Stimulated activated naive CD8-positive, alpha-beta T cell treated with anti-CD3 and anti-CD28 coated beads, Interleukin-15, amount 100 ng/mL, for 72 hours (primary cell): ENCODE data around the gene ZBTB1.
A peak's percentile ranks its signal among the peaks of the same experiment; 100 is the strongest.

Experiments used
- ATAC-seq: fragments of 150-1000 bp; cut with Tn5 transposase; 2 replicates; pipeline ENCODE4 v1.10.0; 2021; ENCODE audit warnings: mild to moderate bottlenecking, moderate library complexity
- DNase-seq, 2 donors: peaks; one replicate each; pipeline ENCODE4 v3.0.0; 2021 to 2022
- H3K27ac Mint-ChIP-seq, 2 donors: one replicate each; pipeline ENCODE4 v1.8.0; 2022; ENCODE audit warnings: mild to moderate bottlenecking in 2 of 2, mixed read lengths in 2 of 2, moderate library complexity in 2 of 2
- H3K27me3 Mint-ChIP-seq: one replicate; pipeline ENCODE4 v1.8.0; 2022; ENCODE audit warnings: mixed read lengths
- H3K4me1 Mint-ChIP-seq: one replicate; pipeline ENCODE4 v1.8.0; 2022; ENCODE audit warnings: mild to moderate bottlenecking, mixed read lengths
- H3K4me3 Mint-ChIP-seq, 2 donors: one replicate each; pipeline ENCODE4 v1.8.0; 2022; ENCODE audit warnings: mild to moderate bottlenecking in 2 of 2, mixed read lengths in 2 of 2, moderate library complexity in 1 of 2
- H3K9me3 Mint-ChIP-seq, 2 donors: one replicate each; pipeline ENCODE4 v1.8.0; 2022; ENCODE audit warnings: mixed read lengths in 2 of 2

The ZBTB1 gene, protein sequence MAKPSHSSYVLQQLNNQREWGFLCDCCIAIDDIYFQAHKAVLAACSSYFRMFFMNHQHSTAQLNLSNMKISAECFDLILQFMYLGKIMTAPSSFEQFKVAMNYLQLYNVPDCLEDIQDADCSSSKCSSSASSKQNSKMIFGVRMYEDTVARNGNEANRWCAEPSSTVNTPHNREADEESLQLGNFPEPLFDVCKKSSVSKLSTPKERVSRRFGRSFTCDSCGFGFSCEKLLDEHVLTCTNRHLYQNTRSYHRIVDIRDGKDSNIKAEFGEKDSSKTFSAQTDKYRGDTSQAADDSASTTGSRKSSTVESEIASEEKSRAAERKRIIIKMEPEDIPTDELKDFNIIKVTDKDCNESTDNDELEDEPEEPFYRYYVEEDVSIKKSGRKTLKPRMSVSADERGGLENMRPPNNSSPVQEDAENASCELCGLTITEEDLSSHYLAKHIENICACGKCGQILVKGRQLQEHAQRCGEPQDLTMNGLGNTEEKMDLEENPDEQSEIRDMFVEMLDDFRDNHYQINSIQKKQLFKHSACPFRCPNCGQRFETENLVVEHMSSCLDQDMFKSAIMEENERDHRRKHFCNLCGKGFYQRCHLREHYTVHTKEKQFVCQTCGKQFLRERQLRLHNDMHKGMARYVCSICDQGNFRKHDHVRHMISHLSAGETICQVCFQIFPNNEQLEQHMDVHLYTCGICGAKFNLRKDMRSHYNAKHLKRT

DNA sequence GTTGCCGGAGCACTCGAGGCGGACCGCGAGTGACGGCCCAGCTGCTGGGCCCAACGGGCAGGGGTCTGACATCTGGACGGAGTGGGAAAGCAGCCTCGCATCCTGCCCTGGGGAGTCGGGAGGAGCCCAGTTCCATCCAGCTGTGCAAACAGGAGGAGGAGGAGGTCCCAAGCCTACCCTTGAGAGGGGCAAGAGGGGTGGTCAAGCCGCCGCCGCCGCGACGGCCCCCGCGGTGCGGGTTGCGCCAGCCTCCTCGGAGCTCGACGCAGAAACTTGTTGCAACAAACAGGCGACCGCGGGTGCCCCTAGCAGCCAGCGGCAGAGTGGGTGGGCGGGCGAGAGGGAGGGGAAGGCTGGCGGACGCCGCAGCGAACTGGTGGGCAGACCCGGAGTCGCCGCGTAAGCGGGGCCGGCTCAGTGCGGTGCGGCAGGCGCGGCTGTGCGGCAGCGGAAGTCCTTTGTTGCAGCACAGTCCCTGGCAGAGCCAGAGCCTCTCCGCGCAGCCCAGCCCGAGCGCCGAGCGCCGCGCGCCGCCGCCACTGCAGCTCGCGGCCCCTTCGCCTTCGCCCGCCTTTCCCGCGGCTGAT is at the start of gene ZBTB1:
Gene ZBTB1 (plus strand): TSS at position 461 of the 587 bp plus-strand sequence. CDS start 16,735 bp downstream, outside the sequence.
- H3K9me3 Mint-ChIP-seq = no peaks in the 10 kb centered on the region
- no peaks in the 10 kb centered on the region for H3K27me3 Mint-ChIP-seq
- peak; percentile 92 to 94 for DNase-seq
- peaks cover 53% of the 10 kb centered on the region for H3K4me1 Mint-ChIP-seq
- H3K4me3 Mint-ChIP-seq = peak within 1 kb of the TSS; percentile 90
- H3K27ac Mint-ChIP-seq = peak within 1 kb of the TSS; percentile 99 to 100
- ATAC-seq = peak; percentile 73

DNA sequence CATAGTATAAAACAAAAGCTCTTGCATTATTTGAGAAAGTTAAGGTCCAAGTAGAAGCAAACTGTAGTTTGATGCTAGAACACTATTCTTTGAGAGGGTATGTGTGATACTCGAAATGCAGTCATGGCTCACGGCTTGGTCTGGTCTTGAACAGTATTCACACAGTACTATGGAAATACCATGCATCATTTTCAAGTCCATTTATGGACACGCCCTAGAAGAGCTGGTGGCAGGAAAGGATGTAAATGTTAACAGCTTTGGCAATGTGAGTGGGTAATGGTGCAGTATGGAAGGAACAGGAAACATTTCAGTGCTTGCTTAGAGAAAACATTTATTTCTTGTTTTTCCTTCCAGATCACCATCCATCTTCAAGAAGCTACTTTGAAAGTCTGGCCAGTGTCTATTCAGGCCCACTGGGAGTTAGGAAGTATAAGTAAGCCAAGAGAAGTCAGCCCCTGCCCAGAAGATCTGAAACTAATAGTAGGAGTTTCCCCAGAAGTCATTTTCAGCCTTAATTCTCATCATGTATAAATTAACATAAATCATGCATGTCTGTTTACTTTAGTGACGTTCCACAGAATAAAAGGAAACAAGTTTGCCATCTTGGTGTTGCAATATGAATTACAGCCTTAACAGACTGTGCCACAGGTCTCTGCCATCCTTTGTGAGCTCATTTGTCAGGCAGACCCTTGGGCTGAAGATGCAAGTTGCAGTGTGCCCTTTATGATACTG is 45.0 kb upstream of the ZBTB1 start:
- Mint-ChIP-seq H3K27ac (peak overlapping the region in 1 of 2 donors; percentile 93), H3K9me3 (no peaks in the 10 kb centered on the region), H3K27me3 (no peaks in the 10 kb centered on the region), H3K4me3 (no peak overlapping the region), H3K4me1 (peaks cover 20% of the 10 kb centered on the region)
- DNase-seq (no peak), ATAC-seq (no peak)

DNA sequence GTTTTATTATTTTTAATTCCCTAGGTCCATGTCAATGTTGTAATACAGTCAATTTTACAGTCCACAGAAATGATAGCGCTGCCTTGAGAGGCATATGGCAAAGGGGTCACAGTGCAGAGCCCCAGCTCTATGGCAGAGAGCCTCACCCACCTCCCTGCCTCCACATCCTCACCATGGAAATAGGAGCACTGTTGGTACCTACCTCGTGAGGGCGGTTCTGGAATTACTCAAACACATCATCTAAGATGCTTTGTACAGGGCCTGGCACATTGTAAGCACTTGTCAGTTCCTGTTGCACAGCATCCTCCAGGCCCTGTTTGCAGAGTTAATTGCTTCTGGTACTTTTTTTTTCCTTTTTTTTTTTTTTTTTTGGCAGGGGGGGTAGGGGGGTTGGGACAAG is 43.3 kb upstream of the ZBTB1 start:
- H3K27ac Mint-ChIP-seq = no peak overlapping the region
- H3K27me3 Mint-ChIP-seq = no peaks in the 10 kb centered on the region
- no peak overlapping the region for H3K4me3 Mint-ChIP-seq
- peaks cover 30% of the 10 kb centered on the region for H3K4me1 Mint-ChIP-seq
- DNase-seq (no peak), ATAC-seq (no peak)
- no peaks in the 10 kb centered on the region for H3K9me3 Mint-ChIP-seq

DNA sequence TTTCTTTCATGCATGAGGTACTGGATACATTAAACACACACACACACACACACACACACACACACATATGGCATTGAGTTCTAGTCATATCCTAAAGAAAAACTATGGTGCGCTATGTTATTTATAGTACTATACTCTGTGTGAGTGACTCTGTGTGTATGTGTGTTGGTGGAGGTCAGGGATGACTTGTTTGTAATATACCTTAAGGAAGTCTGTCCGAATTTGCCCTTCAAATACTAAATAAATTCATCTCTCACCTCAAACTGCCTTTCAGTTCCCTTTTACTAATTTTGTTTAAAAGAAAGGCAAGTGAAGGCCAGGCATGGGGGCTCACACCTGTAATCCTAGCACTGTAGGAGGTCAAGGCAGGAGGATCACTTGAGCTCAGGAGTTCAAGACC is 41.4 kb upstream of the ZBTB1 start:
- Mint-ChIP-seq H3K4me3 (no peak overlapping the region), H3K4me1 (peaks cover 45% of the 10 kb centered on the region), H3K9me3 (no peaks in the 10 kb centered on the region), H3K27ac (no peak overlapping the region), H3K27me3 (no peaks in the 10 kb centered on the region)
- no peak for ATAC-seq
- no peak for DNase-seq

DNA sequence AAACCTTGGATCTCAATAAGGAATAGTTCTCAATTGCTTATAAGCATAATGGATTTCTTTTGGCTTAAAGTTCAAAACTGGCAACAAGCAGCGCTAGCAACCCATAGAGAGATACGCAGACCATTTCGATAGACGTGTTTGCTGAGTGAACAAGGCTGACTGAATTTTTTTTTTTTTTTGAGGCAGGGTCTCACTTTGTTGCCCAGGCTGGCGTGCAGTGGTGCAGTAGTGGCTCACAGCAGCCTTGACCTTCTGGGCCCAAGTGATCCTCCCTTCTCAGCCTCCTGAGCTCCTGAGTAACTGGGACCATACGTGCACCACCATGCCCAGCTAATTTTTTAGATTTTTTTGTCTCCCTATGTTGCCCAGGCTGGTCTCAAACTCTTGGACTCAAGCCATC is 40.7 kb upstream of the ZBTB1 start:
- Mint-ChIP-seq H3K4me3 (no peak overlapping the region), H3K27me3 (no peaks in the 10 kb centered on the region), H3K9me3 (no peaks in the 10 kb centered on the region), H3K27ac (no peak overlapping the region), H3K4me1 (peaks cover 51% of the 10 kb centered on the region)
- no peak for ATAC-seq
- no peak for DNase-seq

DNA sequence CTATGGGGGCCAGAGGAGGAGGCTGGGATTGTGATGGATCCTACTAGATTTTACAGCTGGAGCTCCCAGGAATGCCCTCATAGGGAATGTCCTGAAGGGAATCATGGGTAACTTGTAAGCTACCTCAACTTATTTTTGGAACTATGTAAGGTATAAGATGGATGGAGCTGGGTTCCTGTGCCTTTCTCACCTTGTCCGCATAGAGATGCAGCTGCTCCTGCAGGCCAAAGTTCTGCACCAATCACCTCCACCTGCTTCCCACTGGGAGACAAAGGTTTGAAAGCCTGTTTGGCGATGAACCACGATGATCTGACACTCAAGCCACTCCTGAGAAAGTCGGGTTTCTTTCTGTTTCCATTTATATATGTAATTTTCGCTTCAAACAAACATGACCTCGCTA is 39.9 kb upstream of the ZBTB1 start:
- peak overlapping the region; percentile 85 to 92 for H3K4me3 Mint-ChIP-seq
- ATAC-seq = no peak
- H3K4me1 Mint-ChIP-seq = peaks cover 52% of the 10 kb centered on the region
- no peaks in the 10 kb centered on the region for H3K9me3 Mint-ChIP-seq
- peak overlapping the region; percentile 87 to 88 for H3K27ac Mint-ChIP-seq
- H3K27me3 Mint-ChIP-seq = no peaks in the 10 kb centered on the region
- DNase-seq = no peak

DNA sequence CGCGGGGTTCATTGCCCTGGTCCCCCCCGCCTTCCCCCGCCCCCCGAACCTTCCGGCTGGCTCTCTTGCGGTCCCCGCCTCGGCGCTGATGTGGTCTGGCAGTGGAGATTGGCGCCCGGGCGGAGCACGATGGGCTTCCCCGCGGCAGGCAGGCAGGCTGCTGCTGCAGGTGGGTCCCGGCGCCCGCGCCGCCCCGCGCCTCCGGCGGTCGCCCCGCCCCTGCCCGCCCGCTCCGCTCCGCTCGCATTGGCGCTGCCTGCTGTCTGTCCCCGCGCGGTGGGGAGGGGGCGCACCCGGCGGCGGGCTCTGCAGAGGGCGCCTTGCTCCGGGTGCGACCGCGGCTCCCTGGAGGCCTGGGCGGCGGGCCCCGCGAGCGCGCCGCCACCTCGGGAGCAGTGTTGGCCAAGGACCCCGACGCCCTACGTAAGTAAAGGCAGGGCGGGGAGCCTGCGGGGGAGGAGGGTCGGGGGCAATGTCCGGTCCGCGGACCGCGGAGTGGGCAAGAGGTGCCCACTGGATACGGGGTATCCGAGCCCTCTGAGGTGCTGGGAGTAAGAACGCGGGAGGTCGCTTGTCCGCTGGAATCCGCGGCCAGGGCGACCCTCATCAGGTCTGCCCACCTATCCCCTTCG is 39.3 kb upstream of the ZBTB1 start, which contains the start of gene AKAP5:
Gene AKAP5 (plus strand): TSS at position 309 of the 632 bp plus-strand sequence. CDS start 2,896 bp downstream, outside the sequence.
- peak; percentile 89 for ATAC-seq
- Mint-ChIP-seq H3K4me1 (peaks cover 50% of the 10 kb centered on the region), H3K27me3 (no peaks in the 10 kb centered on the region), H3K9me3 (no peaks in the 10 kb centered on the region), H3K27ac (peak within 1 kb of the TSS; percentile 88 to 93), H3K4me3 (peak within 1 kb of the TSS; percentile 85 to 92)
- peak; percentile 59 to 65 for DNase-seq

DNA sequence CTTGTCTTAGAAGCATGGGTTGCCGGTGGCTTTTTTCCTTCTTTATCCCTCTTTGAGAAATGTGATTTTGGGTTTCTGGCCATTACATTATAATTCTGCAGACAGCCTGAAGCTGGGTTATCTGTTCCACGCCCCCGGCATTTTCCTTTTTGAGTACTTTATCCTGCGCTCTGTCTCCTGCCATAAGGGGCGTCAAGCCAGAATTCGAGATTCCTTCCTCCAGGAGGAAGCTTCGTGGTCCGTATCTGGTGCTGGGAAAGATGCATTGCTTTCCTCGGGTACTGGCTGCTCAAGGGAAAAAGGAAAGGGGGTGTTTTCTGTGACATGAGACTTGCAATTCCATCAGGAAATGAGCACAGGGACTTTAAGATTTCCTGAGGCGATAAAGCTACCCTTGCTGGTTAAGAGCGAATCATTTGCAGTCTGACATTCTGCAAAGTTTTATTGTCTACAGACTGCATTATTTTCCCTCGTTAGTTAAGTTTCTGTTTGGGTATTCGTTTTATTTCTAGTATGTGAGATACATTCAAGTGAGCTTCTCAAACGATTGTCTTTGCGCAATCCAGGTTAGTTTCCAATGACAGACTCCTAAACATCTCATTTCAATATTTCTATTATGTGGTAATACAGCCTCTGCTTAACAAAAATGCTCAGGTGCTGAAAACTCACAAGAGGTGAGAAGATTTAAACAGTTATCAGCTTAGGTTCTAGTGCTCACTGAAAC is 38.6 kb upstream of the ZBTB1 start:
- Mint-ChIP-seq H3K27me3 (no peaks in the 10 kb centered on the region), H3K9me3 (no peaks in the 10 kb centered on the region), H3K4me3 (peak overlapping the region; percentile 80 to 85), H3K27ac (peak overlapping the region; percentile 80 to 93), H3K4me1 (peaks cover 47% of the 10 kb centered on the region)
- DNase-seq = no peak
- ATAC-seq = peak; percentile 1

DNA sequence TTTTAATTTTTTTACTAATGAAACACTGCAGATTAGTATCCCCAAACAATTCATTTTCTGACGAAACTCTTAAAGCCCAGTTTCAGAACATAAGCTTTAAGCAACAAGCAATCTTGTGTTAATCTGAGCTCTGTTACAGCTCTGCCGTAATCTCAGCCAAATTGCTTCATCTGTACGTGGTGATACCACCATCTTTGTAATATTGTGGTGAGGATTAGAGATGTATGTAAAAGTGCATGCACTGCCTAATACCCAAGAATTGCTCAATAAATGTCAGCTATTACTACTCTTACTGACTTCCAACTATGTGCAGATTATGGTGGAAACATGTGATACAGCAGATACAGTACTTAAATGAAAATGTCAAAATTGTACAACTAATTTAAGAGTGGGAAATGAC is 37.5 kb upstream of the ZBTB1 start:
- DNase-seq = no peak
- H3K9me3 Mint-ChIP-seq = no peaks in the 10 kb centered on the region
- peaks cover 51% of the 10 kb centered on the region for H3K4me1 Mint-ChIP-seq
- H3K27ac Mint-ChIP-seq = no peak overlapping the region
- ATAC-seq = peak; percentile 16
- H3K27me3 Mint-ChIP-seq = no peaks in the 10 kb centered on the region
- H3K4me3 Mint-ChIP-seq = no peak overlapping the region

DNA sequence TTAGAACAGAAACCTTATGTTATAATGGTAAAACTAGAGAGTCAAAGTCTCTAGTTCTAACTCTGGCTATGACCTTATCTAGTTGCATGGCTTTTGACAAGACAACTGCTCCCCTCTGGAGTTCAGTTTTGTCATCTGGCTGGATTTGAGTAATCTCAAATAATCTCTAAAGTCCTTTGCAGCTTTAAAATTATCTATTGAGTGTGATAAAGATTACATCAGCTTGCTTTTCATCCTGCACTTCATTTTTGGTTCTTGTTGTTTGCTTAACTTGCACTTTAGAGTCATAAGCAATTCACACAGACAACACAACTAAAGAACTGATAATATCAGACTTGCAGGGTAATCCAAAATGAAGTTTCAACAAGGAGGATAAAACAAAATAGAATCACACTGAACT is 37.0 kb upstream of the ZBTB1 start:
- peaks cover 51% of the 10 kb centered on the region for H3K4me1 Mint-ChIP-seq
- no peaks in the 10 kb centered on the region for H3K27me3 Mint-ChIP-seq
- no peak overlapping the region for H3K27ac Mint-ChIP-seq
- ATAC-seq (no peak), DNase-seq (no peak)
- peak overlapping the region in 1 of 2 donors; percentile 27 for H3K4me3 Mint-ChIP-seq
- no peaks in the 10 kb centered on the region for H3K9me3 Mint-ChIP-seq

DNA sequence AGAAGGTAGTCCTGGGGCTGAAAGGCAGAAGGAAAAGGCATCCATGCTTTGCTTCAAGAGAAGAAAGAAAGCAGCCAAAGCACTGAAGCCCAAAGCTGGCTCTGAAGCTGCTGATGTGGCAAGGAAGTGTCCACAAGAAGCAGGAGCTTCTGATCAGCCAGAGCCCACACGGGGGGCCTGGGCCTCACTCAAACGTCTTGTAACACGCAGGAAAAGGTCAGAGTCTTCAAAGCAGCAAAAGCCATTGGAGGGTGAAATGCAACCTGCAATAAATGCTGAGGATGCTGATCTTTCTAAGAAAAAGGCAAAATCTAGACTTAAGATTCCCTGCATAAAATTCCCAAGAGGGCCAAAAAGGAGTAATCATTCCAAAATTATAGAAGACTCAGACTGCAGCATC is 36.1 kb upstream of the ZBTB1 start:
- no peaks in the 10 kb centered on the region for H3K9me3 Mint-ChIP-seq
- H3K4me3 Mint-ChIP-seq = no peak overlapping the region
- H3K27me3 Mint-ChIP-seq = no peaks in the 10 kb centered on the region
- ATAC-seq (no peak), DNase-seq (no peak)
- peak overlapping the region in 1 of 2 donors; percentile 5 for H3K27ac Mint-ChIP-seq
- H3K4me1 Mint-ChIP-seq = peaks cover 51% of the 10 kb centered on the region

DNA sequence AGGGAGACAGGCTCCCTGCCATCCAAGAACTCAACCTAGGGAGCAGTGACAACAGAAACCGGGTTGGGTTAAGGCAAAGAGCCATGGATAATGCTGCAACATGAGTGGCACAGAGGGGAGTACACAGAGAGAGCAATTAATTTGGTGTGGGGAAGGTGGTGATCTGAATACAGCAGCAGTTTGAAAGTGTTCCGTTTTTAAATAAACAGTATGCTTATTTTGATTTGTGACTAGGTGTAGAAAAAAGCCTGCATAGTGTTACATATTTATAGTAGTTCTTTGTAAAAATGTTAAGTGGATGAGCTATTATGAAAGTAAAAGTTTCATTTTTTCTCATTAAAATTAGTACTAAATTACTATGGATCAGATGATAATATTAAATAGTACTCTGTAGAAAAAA is 30.5 kb upstream of the ZBTB1 start:
- Mint-ChIP-seq H3K4me3 (no peak overlapping the region), H3K27ac (no peak overlapping the region), H3K9me3 (no peaks in the 10 kb centered on the region)

DNA sequence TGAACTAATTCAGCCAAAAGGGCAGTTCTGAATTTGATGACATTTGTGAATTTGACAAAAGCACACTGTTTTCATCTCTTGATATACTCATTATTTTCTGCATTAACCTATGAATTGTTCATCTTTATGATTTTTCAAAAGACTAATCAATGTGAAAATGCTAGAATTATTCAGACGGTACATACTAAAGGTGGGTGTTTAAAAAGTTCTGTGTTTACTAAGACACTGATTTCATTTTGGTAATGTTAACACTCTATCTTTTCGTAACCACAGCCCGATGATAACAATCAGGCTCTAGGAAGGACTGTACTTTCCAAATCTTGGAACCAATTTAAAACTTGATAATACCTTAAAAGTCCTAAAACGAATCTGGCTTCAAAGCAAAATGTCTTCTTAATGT is 29.9 kb upstream of the ZBTB1 start:
- Mint-ChIP-seq H3K9me3 (no peaks in the 10 kb centered on the region), H3K27ac (no peak overlapping the region), H3K27me3 (no peaks in the 10 kb centered on the region), H3K4me3 (no peak overlapping the region), H3K4me1 (peaks cover 21% of the 10 kb centered on the region)
- ATAC-seq = no peak
- no peak for DNase-seq

More for the DNA sequence above, 30.5 kb upstream of the ZBTB1 start:
- DNase-seq (no peak), ATAC-seq (no peak)
- Mint-ChIP-seq H3K4me1 (peaks cover 24% of the 10 kb centered on the region), H3K27me3 (no peaks in the 10 kb centered on the region)

DNA sequence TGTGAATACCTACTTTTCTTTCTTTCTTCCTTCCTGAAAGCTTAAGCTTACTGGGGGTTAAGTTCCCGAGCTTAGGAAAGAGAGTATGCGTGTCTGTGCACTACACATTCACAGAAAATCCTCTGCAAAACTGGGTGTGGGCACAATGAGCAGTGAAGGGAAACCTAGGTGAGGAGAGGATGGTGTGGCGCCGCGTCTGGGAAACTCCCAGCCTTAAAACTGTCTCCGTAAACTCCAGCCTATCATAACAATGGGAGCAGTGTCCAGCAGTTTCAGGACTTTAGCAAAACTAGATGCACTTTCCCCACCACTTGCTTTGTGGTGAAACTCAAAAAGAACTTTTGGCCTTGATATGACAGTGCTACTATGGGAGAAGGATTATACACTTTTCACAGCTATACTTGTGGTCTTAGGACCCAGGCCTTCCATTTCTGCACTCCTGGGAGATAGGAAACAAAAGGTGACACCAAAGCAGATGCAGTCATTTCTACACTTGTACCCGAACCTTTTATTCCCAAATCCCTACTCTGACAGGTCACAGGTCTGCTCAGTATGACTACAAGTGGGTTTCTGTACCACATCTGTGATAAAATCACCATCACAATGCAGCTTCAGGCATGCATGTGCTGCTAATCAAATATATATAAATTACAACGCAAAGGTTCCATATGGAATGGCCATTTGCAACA is 28.8 kb upstream of the ZBTB1 start:
- H3K27me3 Mint-ChIP-seq = no peaks in the 10 kb centered on the region
- H3K4me1 Mint-ChIP-seq = peaks cover 21% of the 10 kb centered on the region
- ATAC-seq (no peak), DNase-seq (no peak)
- peak overlapping the region in 1 of 2 donors; percentile 6 for H3K27ac Mint-ChIP-seq
- H3K4me3 Mint-ChIP-seq = no peak overlapping the region
- no peaks in the 10 kb centered on the region for H3K9me3 Mint-ChIP-seq
